ENCODE data around the gene PRLR. TPM values are rescaled to one million over a fixed set of nuclear protein-coding genes. Genes with fewer than 3 reads are reported as not detected.

The PRLR gene
- total RNA-seq, 1 experiment from 2014 or later: 2.5 TPM

DNA sequence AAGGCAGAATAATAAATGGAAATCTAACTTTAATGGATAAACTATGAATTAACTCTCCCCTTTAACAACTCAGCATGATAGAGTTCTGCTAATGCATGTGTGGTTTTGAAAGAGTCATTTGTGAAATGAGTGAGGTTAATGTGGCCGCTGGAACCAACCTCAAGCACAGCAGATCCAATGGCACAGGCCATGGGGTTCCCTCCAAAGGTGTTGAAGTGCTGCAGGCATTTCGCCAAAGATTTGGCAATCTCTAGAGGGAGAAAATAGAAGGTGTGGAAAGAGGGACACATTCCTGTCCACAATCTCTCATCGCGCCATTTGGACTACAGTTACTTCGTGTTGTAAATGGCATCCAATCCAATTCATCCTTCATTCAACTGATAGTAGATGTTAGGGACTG lies 217.5 kb downstream of the PRLR start:
- Histone ChIP-seq H3K79me1 (ENCODE audit: insufficient read depth, low read depth, low read length, poor library complexity, severe bottlenecking) (no peaks in the 10 kb centered on the region), H3K4me1 (ENCODE audit: insufficient read depth, low read length) (no peaks in the 10 kb centered on the region), H2BK20ac (ENCODE audit: low read depth, low read length, poor library complexity, severe bottlenecking) (no peak overlapping the region), H3K23ac (ENCODE audit: insufficient read length, low read depth, low read length) (no peak overlapping the region), H2AK5ac (ENCODE audit: insufficient read length, low read length) (no peak overlapping the region), H4K8ac (replicated peaks; ENCODE audit: insufficient read length, low read depth, low read length) (no peak overlapping the region), H3K9me3 (ENCODE audit: control insufficient read depth, low read depth, low read length) (no peaks in the 10 kb centered on the region), H2BK5ac (ENCODE audit: insufficient read length, low read length) (no peak overlapping the region), H3K14ac (ENCODE audit: insufficient read depth, low read length) (no peak overlapping the region), H3K79me2 (ENCODE audit: insufficient read depth, low read length) (no peaks in the 10 kb centered on the region), H2BK15ac (ENCODE audit: low read depth, low read length) (no peak overlapping the region), H3T11ph (ENCODE audit: low read length) (no peak overlapping the region), H3K4ac (ENCODE audit: low read depth, low read length) (no peak overlapping the region), H2BK12ac (ENCODE audit: insufficient read length, low read depth, low read length) (no peak overlapping the region), H3K27ac (ENCODE audit: insufficient read length, low read depth, low read length) (no peak overlapping the region), H3K9ac (ENCODE audit: extremely low read depth, insufficient read length, low read length) (no peak overlapping the region), H4K5ac (ENCODE audit: insufficient read length, low read depth, low read length) (no peak overlapping the region), H3K4me2 (ENCODE audit: insufficient read depth, insufficient read length, low read length) (no peak overlapping the region), H4K91ac (ENCODE audit: insufficient read length, low read depth, low read length) (no peak overlapping the region), H3K56ac (ENCODE audit: insufficient read length, low read depth, low read length) (no peak overlapping the region), H2AFZ (ENCODE audit: low read length) (no peak overlapping the region), H4K20me1 (ENCODE audit: control insufficient read depth, insufficient read depth, insufficient read length) (no peaks in the 10 kb centered on the region), H3K27me3 (ENCODE audit: insufficient read depth, low read length) (no peaks in the 10 kb centered on the region), H2BK120ac (ENCODE audit: low read depth, low read length, poor library complexity, severe bottlenecking) (no peak overlapping the region), H3K23me2 (ENCODE audit: insufficient read length, low read depth, low read length, poor library complexity, severe bottlenecking) (no peaks in the 10 kb centered on the region), H3K18ac (ENCODE audit: insufficient read length, low read depth, low read length) (no peak overlapping the region)
- H3K4me3 Mint-ChIP-seq: no peak overlapping the region
- WGBS (ENCODE audit: extremely low coverage, insufficient read length, low lambda C conversion rate): no CpG with 5 or more reads among the region's 5 CpGs
- TF ChIP-seq, protein P1, sequence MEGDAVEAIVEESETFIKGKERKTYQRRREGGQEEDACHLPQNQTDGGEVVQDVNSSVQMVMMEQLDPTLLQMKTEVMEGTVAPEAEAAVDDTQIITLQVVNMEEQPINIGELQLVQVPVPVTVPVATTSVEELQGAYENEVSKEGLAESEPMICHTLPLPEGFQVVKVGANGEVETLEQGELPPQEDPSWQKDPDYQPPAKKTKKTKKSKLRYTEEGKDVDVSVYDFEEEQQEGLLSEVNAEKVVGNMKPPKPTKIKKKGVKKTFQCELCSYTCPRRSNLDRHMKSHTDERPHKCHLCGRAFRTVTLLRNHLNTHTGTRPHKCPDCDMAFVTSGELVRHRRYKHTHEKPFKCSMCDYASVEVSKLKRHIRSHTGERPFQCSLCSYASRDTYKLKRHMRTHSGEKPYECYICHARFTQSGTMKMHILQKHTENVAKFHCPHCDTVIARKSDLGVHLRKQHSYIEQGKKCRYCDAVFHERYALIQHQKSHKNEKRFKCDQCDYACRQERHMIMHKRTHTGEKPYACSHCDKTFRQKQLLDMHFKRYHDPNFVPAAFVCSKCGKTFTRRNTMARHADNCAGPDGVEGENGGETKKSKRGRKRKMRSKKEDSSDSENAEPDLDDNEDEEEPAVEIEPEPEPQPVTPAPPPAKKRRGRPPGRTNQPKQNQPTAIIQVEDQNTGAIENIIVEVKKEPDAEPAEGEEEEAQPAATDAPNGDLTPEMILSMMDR (conservative IDR thresholded peaks at IDR 0.05): no peak
- H3K27ac Mint-ChIP-seq: no peak overlapping the region
- peaks cover 2% of the 10 kb centered on the region for H3K27me3 Mint-ChIP-seq (ENCODE audit: low read depth)
- H3K9me3 Mint-ChIP-seq: no peaks in the 10 kb centered on the region; a peak in 1 of 5 replicates
- no peaks in the 10 kb centered on the region; a peak in 1 of 7 replicates for H3K36me3 Mint-ChIP-seq (ENCODE audit: insufficient read depth in 1 of 3, low read depth in 3 of 3)
- no peaks in the 10 kb centered on the region; a peak in 1 of 4 replicates for H3K4me1 Mint-ChIP-seq
- DNase-seq: no peak
